Heart right ventricle (tissue), 16 donors: Measurements from ENCODE around the gene KNOP1. TPM values are rescaled to one million over a fixed set of nuclear protein-coding genes. Genes with fewer than 3 reads are reported as not detected.
A peak's percentile ranks its signal among the peaks of the same experiment; 100 is the strongest.
"Not testable (repeated sequence)": the region's sequence is repeated elsewhere in the genome, so short reads cannot be mapped to it uniquely, and the experiment has no call there.

Experiments used
- ATAC-seq, 8 donors: fragments of 200-7000 bp; cut with Tn5 transposase; one replicate each; pipeline ENCODE4 v1.9.1; 2020; ENCODE audit warnings: mild to moderate bottlenecking in 8 of 8, moderate library complexity in 8 of 8, moderate number of reproducible peaks in 1 of 8
- DNase-seq, 2 donors: peaks; one replicate each; pipeline ENCODE4 v3.0.0-alpha.2; 2020
- H3K27ac ChIP-seq, 10 donors: fragments of 200-600 bp; sonication (generic) in 2 of 10; one replicate each; pipeline versions ENCODE4 v1.5.0 to v1.8.0; 2020 to 2022; ENCODE audit warnings: mild to moderate bottlenecking in 3 of 10
- H3K27me3 ChIP-seq, 7 donors: fragments of 200-600 bp; one replicate each; pipeline ENCODE4 v1.8.0; 2021 to 2022; ENCODE audit warnings: mild to moderate bottlenecking in 2 of 7
- H3K36me3 ChIP-seq, 9 donors: fragments of 200-600 bp; sonication (generic) in 1 of 9; one replicate each; pipeline versions ENCODE4 v1.5.0 to v1.8.0; 2020 to 2022; ENCODE audit warnings: mild to moderate bottlenecking in 2 of 9
- H3K4me1 ChIP-seq, 9 donors: fragments of 200-600 bp; sonication (generic) in 1 of 9; one replicate each; pipeline versions ENCODE4 v1.5.0 to v1.8.0; 2020 to 2022; ENCODE audit warnings: mild to moderate bottlenecking in 4 of 9
- H3K4me3 ChIP-seq, 10 donors: fragments of 200-600 bp; sonication (generic) in 2 of 10; one replicate each; pipeline versions ENCODE4 v1.5.0 to v1.8.0; 2020 to 2022; ENCODE audit warnings: mild to moderate bottlenecking in 7 of 10, moderate library complexity in 2 of 10
- H3K9me3 ChIP-seq, 11 donors: fragments of 200-600 bp in 10 of 11; sonication (generic) in 2 of 11; one replicate each; pipeline versions ENCODE4 v1.5.0 to v1.8.0; 2013 to 2022; ENCODE audit warnings: mild to moderate bottlenecking in 2 of 11, control low read depth in 1 of 11, moderate library complexity in 1 of 11
- WGBS, 2 donors: extraction: QIAGEN DNeasy Blood & Tissue Kit; methylation state at CpG; one replicate each; pipeline ENCODE4 v1.1.7; 2013; ENCODE audit warnings: inconsistent platforms in 1 of 2; 5-methylcytosine and 5-hydroxymethylcytosine counted together
- intact Hi-C, 10 donors: fragments of 100-400 bp; cut with DNase I; formaldehyde crosslinking; loops; one replicate each; pipeline versions ENCODE4 v1.11.1 to v1.14.2; 2022
- polyA plus RNA-seq, 2 donors: library from polyadenylated mRNA; stranded (reverse); fragments of 200-250 nt; gene quantifications; one replicate each; pipeline ENCODE4 v1.2.3, GENCODE V29; 2013
- total RNA-seq, 10 donors: library from RNA; stranded (reverse); fragmentation: NEBNext Ultra II Directional in 3 of 10; extraction: Animal tissue kit (Norgen Biotek cat#: 25700) in 3 of 10; gene quantifications; one replicate each; pipeline versions ENCODE4 v1.2.1 to v1.2.4, GENCODE V29; 2021 to 2023
- TF ChIP-seq, protein P1 (sequence below), 9 donors: fragments of 200-600 bp; sonication (generic) in 2 of 9; IDR thresholded peaks; one replicate each; pipeline versions ENCODE4 v1.5.0 to v1.8.0; 2021 to 2022; ENCODE audit warnings: antibody characterized with exemption in 9 of 9, mild to moderate bottlenecking in 5 of 9, moderate library complexity in 1 of 9
- donor health status: Arrhythmogenic right ventricular cardiomyopathy.
- donor health status: ischemic (EF 13 %, LVEDD 7.1; RV severe dilation, severe dysfunction).
- donor health status: healthy with polysubstance abuse.
- donor health status: DM: no; HTN: yes; CAD: no.
- donor health status: DM: no; HTN: no; CAD: no.
- donor health status: ischemic (EF 25% LVEDD 6.9; RV normal size, moderate dysfunction).
- donor health status: ischemic (EF 25% LVEDD 5.7; RV mildly dilated, moderate dysfunction).
- donor health status: healthy.
- donor health status: DM: yes; HTN: yes; CAD: no.
- donor health status: Ischemic cardiomyopathy.
- donor health status: ischemic (EF 35%, LVEDD 5.7; RV mildly dilated, moderate dysfunction).
- donor health status: nonischemic (EF 11% LVEDD 7.7; RV severe dilation, severe dysfunction).
- donor health status: DM: yes; HTN: yes; CAD: no.
- donor health status: PGD.
- donor health status: ischemic (EF 29% LVEDD 5.4; RV normal size, mild dysfunction).
- donor health status: nonischemic (EF 23%, LVEDD 6.1; RV moderate dilation, normal function).

KNOP1 gene
- total and polyA plus RNA-seq, 12 donors = 4.5 to 25.7 (median 6.7) TPM

DNA sequence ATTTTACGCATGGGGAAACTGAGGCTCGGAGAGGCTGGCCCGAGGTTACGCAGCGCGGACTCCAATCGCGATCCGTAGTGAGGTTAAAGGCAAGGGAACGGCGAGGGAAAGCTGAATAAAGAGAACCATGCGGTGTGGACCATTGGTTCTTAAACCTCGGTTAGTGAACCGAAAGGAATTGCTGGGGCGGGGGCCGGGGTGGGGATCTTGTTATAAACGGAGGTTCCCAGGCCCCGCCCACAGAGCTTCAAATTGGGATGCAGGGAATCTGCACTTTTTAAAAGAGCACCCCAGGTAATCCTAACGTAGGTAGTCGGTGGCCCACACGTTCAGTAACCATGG lies 568 bp upstream of the KNOP1 start:
- TF ChIP-seq, protein P1, sequence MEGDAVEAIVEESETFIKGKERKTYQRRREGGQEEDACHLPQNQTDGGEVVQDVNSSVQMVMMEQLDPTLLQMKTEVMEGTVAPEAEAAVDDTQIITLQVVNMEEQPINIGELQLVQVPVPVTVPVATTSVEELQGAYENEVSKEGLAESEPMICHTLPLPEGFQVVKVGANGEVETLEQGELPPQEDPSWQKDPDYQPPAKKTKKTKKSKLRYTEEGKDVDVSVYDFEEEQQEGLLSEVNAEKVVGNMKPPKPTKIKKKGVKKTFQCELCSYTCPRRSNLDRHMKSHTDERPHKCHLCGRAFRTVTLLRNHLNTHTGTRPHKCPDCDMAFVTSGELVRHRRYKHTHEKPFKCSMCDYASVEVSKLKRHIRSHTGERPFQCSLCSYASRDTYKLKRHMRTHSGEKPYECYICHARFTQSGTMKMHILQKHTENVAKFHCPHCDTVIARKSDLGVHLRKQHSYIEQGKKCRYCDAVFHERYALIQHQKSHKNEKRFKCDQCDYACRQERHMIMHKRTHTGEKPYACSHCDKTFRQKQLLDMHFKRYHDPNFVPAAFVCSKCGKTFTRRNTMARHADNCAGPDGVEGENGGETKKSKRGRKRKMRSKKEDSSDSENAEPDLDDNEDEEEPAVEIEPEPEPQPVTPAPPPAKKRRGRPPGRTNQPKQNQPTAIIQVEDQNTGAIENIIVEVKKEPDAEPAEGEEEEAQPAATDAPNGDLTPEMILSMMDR (IDR thresholded peaks at IDR 0.05) = no peak
- WGBS, 2 donors = 1% methylated on average over 21 of the region's 21 CpGs
- peak overlapping the region; percentile 75 to 99 (median 95) for H3K4me3 ChIP-seq
- intact Hi-C loops = loop anchor here in 7 of 10 donors (5.0 to 10.0 kb wide), 5 partner anchors 71 to 166 kb away; partner anchors contain the start of gene GPRC5B (in 7 of the 7)
- no peaks in the 10 kb centered on the region for H3K9me3 ChIP-seq
- H3K4me1 ChIP-seq = peaks cover 0 to 53% (median 41%) of the 10 kb centered on the region in 9 donors
- H3K27ac ChIP-seq = peak overlapping the region in 9 of 10 donors; percentile 51 to 94 (median 85)
- ATAC-seq (peak in 1 of 8 donors; percentile 4), DNase-seq (no peak)
- peaks cover 0 to 20% (median 7%) of the 10 kb centered on the region in 9 donors for H3K36me3 ChIP-seq
- no peaks in the 10 kb centered on the region for H3K27me3 ChIP-seq

DNA sequence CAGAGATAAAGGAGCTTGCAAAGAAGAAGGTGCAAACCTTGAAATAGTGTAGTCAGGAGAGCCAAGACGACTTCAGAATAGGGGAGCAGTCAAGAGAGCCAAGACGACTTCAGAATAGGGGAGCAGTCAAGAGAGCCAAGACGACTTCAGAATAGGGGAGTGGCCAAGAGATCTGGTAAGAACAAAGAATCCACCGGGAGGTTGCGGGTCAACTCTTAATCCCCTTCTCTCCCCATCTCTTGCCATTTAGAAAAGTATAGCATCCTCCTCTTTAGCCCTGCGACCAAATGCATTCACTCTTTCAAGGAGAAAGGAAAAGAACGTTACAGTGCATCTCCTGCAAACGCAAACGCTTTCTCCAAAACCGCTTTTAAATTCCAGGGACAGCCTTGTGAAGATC lies 713 bp downstream of the KNOP1 start:
- no peaks in the 10 kb centered on the region for H3K9me3 ChIP-seq
- peak overlapping the region; percentile 75 to 99 (median 95) for H3K4me3 ChIP-seq
- TF ChIP-seq, protein P1 (IDR thresholded peaks at IDR 0.05) = no peak
- ATAC-seq (peak in 1 of 8 donors; percentile 3), DNase-seq (no peak)
- WGBS, 2 donors = 0% methylated on average over 10 of the region's 10 CpGs
- peaks cover 0 to 53% (median 41%) of the 10 kb centered on the region in 9 donors for H3K4me1 ChIP-seq
- peak overlapping the region in 9 of 10 donors; percentile 51 to 94 (median 85) for H3K27ac ChIP-seq
- no peaks in the 10 kb centered on the region for H3K27me3 ChIP-seq
- intact Hi-C loops = loop anchor here in 7 of 10 donors (5.0 to 10.0 kb wide), 5 partner anchors 70 to 167 kb away; partner anchors contain the start of gene GPRC5B (in 7 of the 7)
- H3K36me3 ChIP-seq = peaks cover 0 to 31% (median 7%) of the 10 kb centered on the region in 9 donors

DNA sequence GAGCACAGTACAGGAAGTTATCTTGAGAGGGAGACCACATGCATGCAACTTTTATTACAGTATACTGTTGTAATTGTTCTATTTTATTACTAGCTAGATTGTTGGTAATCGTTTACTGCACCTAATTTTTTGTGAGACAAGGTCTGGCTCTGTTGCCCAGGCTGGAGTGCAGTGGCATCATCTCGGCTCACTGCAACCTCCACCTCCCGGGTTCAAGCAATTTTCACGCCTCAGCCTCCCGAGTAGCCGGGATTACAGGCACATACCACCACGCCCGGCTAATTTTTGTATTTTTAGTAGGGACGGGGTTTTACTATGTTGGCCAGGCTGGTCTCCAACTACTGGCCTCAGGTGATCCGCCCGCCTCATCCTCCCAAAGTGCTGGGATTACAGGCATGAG lies 1.3 kb downstream of the KNOP1 start:
- intact Hi-C loops = loop anchor here in 7 of 10 donors (5.0 to 10.0 kb wide), 5 partner anchors 69 to 168 kb away; partner anchors contain the start of gene GPRC5B (in 7 of the 7)
- not testable (repeated sequence) for H3K9me3 ChIP-seq, H3K27me3 ChIP-seq, DNase-seq, ATAC-seq
- H3K4me1 ChIP-seq = peaks cover 0 to 55% (median 41%) of the 10 kb centered on the region in 9 donors
- peak overlapping the region; percentile 75 to 99 (median 95) for H3K4me3 ChIP-seq
- peak overlapping the region in 8 of 10 donors; percentile 51 to 94 (median 86) for H3K27ac ChIP-seq
- WGBS, 2 donors = 37 to 40% methylated on average over 11 of the region's 11 CpGs
- H3K36me3 ChIP-seq = peaks cover 0 to 32% (median 7%) of the 10 kb centered on the region in 9 donors

- DNase-seq (no peak), ATAC-seq (no peak)
- Histone ChIP-seq H3K9me3 (no peaks in the 10 kb centered on the region), H3K27ac (peak overlapping the region in 3 of 10 donors; percentile 88 to 94 (median 88)), H3K4me1 (peaks cover 0 to 56% (median 42%) of the 10 kb centered on the region in 9 donors), H3K4me3 (peak overlapping the region in 7 of 10 donors; percentile 75 to 99 (median 96)), H3K27me3 (no peaks in the 10 kb centered on the region), H3K36me3 (peaks cover 0 to 33% (median 7%) of the 10 kb centered on the region in 9 donors)
- intact Hi-C loops = loop anchor here in 7 of 10 donors (5.0 to 10.0 kb wide), 5 partner anchors 69 to 169 kb away; partner anchors contain the start of gene GPRC5B (in 7 of the 7)
- WGBS, 2 donors = 76 to 82% methylated on average over 1 of the region's 1 CpG
- TF ChIP-seq, protein P1 (IDR thresholded peaks at IDR 0.05) = no peak
Measured at GRCh38 chr16:19716183-19716582, 1.8 kb downstream of the KNOP1 start.

DNA sequence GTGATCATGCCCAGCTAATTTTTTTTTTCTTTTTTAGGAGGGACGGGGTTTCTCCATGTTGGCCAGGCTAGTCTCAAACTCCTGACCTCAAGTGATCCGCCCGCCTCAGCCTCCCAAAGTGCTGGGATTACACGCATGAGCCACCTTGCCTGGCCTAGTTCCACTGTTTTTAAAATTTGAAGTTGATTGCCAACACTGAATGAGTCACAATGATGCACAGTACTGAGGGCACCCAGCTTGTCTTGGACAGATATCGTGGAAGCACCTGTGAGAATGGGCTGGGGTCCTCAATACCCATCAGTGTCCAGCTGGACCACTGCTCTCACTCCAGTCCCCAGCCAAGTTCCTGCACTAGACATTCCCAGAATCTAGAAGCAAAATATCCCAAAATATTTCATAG lies 2.5 kb downstream of the KNOP1 start:
- no peak overlapping the region for H3K4me3 ChIP-seq
- peaks cover 0 to 33% (median 7%) of the 10 kb centered on the region in 9 donors for H3K36me3 ChIP-seq
- ATAC-seq (no peak), DNase-seq (no peak)
- no peaks in the 10 kb centered on the region for H3K27me3 ChIP-seq
- TF ChIP-seq, protein P1 (IDR thresholded peaks at IDR 0.05) = no peak
- peaks cover 0 to 56% (median 45%) of the 10 kb centered on the region in 9 donors for H3K4me1 ChIP-seq
- intact Hi-C loops = loop anchor here in 7 of 10 donors (5.0 to 10.0 kb wide), 5 partner anchors 68 to 169 kb away; partner anchors contain the start of gene GPRC5B (in 7 of the 7)
- H3K9me3 ChIP-seq = no peaks in the 10 kb centered on the region
- 95 to 96% methylated on average over 5 of the region's 5 CpGs for whole genome bisulfite sequencing, 2 donors
- H3K27ac ChIP-seq = no peak overlapping the region
